ENCODE data around the gene CSK. TPM values are rescaled to one million over a fixed set of nuclear protein-coding genes. Genes with fewer than 3 reads are reported as not detected.

CSK gene
- total RNA-seq, 1 donor from 2014 or later: 83.8 TPM

DNA sequence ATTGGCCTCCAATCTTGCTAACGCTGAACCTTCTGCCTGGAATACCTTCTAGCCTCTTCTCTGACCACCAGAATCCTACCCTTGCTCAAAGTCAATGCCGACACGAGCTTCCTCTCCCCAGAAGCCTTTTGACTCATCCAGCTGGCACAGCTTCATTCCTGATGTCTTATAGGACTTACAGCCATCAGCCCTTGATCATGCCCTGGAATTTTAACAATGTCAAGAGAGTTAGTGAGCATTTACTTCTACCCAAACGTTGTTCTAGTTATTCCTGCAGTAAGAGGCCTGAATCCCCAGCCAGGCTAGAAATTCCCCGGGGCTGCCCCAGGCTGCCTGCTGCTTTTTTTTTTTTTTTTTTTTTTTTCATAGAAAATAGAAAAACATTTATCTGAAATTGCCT lies 29.3 kb upstream of the CSK start:
- H3K27me3 ChIP-seq (ENCODE audit: low read depth): no peaks in the 10 kb centered on the region
- no peaks in the 10 kb centered on the region for H3K4me1 ChIP-seq
- no peaks in the 10 kb centered on the region for H3K9me3 ChIP-seq
- no peak overlapping the region for H3K27ac ChIP-seq
- ATAC-seq (peak; percentile 33 to 82), DNase-seq (no peak)
- H3K36me3 ChIP-seq: no peaks in the 10 kb centered on the region
- H3K4me3 ChIP-seq: no peak overlapping the region
- intact Hi-C loops (cut with DNase I): no loop called here
- TF ChIP-seq CTCF (IDR thresholded peaks at IDR 0.05): no peak

DNA sequence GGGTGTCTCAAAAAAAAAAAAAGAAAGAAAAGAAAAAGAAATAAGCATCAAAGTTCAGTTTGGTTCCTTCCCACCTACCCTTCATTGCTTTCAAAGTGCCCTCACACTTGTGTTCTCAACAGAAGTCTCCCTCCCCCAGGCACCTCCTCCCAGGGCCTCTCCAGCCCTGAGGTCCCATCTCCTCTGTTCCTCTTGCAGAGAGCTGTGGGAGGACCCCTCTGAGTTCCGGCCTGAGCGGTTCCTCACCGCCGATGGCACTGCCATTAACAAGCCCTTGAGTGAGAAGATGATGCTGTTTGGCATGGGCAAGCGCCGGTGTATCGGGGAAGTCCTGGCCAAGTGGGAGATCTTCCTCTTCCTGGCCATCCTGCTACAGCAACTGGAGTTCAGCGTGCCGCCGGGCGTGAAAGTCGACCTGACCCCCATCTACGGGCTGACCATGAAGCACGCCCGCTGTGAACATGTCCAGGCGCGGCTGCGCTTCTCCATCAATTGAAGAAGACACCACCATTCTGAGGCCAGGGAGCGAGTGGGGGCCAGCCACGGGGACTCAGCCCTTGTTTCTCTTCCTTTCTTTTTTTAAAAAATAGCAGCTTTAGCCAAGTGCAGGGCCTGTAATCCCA lies 27.2 kb upstream of the CSK start:
- intact Hi-C loops (cut with DNase I): no loop called here
- TF ChIP-seq CTCF (IDR thresholded peaks at IDR 0.05): no peak
- no peak for DNase-seq

GRCh38 chr15:74758736-74759135 lies 23.1 kb upstream of the CSK start:
- no peak overlapping the region for H3K4me3 ChIP-seq
- intact Hi-C loops (cut with DNase I): no loop called here
- DNase-seq (no peak), ATAC-seq (no peak)
- TF ChIP-seq CTCF (IDR thresholded peaks at IDR 0.05): no peak
- H3K27ac ChIP-seq: no peak overlapping the region
- peaks cover 9% of the 10 kb centered on the region for H3K4me1 ChIP-seq
- no peaks in the 10 kb centered on the region for H3K27me3 ChIP-seq (ENCODE audit: low read depth)
- H3K36me3 ChIP-seq: no peaks in the 10 kb centered on the region
- H3K9me3 ChIP-seq: no peaks in the 10 kb centered on the region

More for the DNA sequence above, 27.2 kb upstream of the CSK start:
- no peak overlapping the region for H3K4me3 ChIP-seq
- no peak for ATAC-seq
- no peaks in the 10 kb centered on the region for H3K4me1 ChIP-seq
- no peaks in the 10 kb centered on the region for H3K27me3 ChIP-seq (ENCODE audit: low read depth)
- no peaks in the 10 kb centered on the region for H3K9me3 ChIP-seq
- no peak overlapping the region for H3K27ac ChIP-seq
- H3K36me3 ChIP-seq: no peaks in the 10 kb centered on the region

DNA sequence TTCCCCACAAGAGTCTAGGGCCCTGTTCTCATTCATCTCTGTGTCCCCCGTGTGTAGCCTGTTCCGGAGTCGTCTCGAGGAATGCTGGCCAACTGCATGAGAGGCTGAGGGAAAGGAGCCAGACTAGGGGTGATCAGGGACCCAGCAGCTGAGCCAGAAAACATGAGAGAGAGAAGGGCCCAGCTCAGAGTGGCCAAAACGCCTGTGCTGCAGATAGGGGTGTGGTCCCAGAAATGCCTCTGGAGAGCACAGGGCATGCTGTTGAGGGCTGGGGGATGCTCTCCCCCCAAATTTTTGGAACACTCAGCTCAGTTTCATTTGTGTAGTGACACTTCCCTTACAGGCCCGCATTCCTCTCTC lies 19.1 kb upstream of the CSK start:
- intact Hi-C loops (cut with DNase I): no loop called here
- Histone ChIP-seq H3K4me3 (no peak overlapping the region), H3K27ac (peak overlapping the region; percentile 67), H3K4me1 (peaks cover 9% of the 10 kb centered on the region), H3K36me3 (no peaks in the 10 kb centered on the region), H3K9me3 (no peaks in the 10 kb centered on the region), H3K27me3 (ENCODE audit: low read depth) (no peaks in the 10 kb centered on the region)
- ATAC-seq (peak in 1 of 2 donors; percentile 32), DNase-seq (no peak)
- TF ChIP-seq CTCF (IDR thresholded peaks at IDR 0.05): no peak

DNA sequence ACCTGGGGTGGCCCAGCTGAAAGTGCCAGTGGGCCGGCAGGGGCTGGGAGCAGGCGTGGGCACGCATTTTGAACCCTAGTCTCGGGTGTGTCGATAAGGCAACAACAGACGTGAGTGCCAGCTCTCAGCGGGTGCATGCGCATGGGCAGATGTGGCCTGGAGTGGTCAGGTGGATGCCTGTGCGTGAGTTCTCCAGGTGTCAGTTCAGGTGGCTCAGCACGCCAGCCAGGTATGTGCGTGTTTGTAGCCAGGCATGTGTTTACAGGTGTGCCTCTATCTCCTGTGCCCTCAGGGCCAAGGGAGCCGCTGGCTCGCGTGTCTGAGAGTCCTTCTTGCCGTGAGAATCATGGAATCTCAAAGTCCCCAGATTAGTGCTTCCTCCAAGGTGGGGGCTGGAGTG lies 18.5 kb upstream of the CSK start:
- H3K4me1 ChIP-seq: peaks cover 11% of the 10 kb centered on the region
- ATAC-seq (peak; percentile 63 to 76), DNase-seq (peak; percentile 65)
- H3K27ac ChIP-seq: peak overlapping the region; percentile 67
- intact Hi-C loops (cut with DNase I): no loop called here
- no peaks in the 10 kb centered on the region for H3K27me3 ChIP-seq (ENCODE audit: low read depth)
- no peak overlapping the region for H3K4me3 ChIP-seq
- no peaks in the 10 kb centered on the region for H3K36me3 ChIP-seq
- H3K9me3 ChIP-seq: no peaks in the 10 kb centered on the region
- TF ChIP-seq CTCF (IDR thresholded peaks at IDR 0.05): no peak
